ENCODE results near the gene LAMA2.

DNA sequence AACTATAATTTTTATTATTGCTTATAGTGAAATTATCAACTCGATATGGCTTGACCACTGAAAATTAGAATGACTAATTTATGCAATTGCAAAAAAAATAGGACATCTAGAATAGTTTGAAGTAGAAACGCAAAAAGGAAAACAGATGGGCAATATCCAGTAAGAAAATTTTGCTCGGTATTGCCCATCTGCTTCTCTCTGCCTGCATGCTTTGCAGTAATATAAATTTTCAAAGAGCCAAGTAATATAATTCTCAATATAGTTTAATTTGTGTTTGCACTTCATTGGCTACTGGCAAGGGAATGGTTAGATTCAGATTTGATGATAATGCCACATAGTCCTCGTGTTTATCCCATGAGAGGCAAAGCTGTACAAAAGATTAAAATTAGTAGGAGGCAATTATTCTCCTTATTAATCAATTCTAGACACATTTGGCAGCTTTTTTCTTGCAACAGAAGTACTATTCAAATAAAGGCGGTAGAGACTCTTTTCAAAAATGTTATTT, 27.3 kb upstream of the LAMA2 start:
- TF ChIP-seq, protein P1, sequence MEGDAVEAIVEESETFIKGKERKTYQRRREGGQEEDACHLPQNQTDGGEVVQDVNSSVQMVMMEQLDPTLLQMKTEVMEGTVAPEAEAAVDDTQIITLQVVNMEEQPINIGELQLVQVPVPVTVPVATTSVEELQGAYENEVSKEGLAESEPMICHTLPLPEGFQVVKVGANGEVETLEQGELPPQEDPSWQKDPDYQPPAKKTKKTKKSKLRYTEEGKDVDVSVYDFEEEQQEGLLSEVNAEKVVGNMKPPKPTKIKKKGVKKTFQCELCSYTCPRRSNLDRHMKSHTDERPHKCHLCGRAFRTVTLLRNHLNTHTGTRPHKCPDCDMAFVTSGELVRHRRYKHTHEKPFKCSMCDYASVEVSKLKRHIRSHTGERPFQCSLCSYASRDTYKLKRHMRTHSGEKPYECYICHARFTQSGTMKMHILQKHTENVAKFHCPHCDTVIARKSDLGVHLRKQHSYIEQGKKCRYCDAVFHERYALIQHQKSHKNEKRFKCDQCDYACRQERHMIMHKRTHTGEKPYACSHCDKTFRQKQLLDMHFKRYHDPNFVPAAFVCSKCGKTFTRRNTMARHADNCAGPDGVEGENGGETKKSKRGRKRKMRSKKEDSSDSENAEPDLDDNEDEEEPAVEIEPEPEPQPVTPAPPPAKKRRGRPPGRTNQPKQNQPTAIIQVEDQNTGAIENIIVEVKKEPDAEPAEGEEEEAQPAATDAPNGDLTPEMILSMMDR (conservative IDR thresholded peaks at IDR 0.05; ENCODE audit: low read length), result no peak
- TF ChIP-seq EZH2phosphoT487 (IDR thresholded peaks at IDR 0.05; ENCODE audit: borderline replicate concordance), result no peak
